ENCODE results near the gene APOBR.

- TF ChIP-seq REST (IDR thresholded peaks at IDR 0.05) (no peak), SP1 (IDR thresholded peaks at IDR 0.05) (no peak)
These were observed 28.3 kb downstream of the APOBR start for GRCh38 chr16:28522792-28523191.
